ENCODE results near the gene ARID2.

ARID2 gene

DNA sequence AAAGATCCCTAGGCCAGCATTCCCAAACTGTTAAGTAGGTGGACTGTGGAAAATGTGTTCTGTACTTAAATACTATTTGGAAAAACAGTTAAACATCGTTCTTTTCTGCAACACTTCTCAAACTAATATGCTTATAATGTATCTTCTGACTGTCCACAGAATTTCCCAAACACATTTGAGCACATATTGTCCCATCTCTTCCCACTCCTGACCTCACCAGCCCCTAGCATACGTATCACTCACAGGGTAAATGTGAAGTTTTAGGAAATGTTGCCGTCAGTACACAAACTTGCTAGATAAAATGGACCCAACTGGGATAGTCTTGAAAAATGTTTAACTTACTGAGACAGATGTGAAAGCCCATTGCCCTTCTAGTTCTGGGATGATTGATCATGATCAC, 27.7 kb downstream of the ARID2 start:
- no peak for TF ChIP-seq POLR2AphosphoS5 (IDR thresholded peaks at IDR 0.05; ENCODE audit: low read depth, low read length)
- no peak for TF ChIP-seq TAF1 (IDR thresholded peaks at IDR 0.05; ENCODE audit: borderline replicate concordance, insufficient read depth, low read length)
- TF ChIP-seq SIN3A (IDR thresholded peaks at IDR 0.05; ENCODE audit: borderline replicate concordance, insufficient read depth, low read length): no peak
- TF ChIP-seq, protein P1, sequence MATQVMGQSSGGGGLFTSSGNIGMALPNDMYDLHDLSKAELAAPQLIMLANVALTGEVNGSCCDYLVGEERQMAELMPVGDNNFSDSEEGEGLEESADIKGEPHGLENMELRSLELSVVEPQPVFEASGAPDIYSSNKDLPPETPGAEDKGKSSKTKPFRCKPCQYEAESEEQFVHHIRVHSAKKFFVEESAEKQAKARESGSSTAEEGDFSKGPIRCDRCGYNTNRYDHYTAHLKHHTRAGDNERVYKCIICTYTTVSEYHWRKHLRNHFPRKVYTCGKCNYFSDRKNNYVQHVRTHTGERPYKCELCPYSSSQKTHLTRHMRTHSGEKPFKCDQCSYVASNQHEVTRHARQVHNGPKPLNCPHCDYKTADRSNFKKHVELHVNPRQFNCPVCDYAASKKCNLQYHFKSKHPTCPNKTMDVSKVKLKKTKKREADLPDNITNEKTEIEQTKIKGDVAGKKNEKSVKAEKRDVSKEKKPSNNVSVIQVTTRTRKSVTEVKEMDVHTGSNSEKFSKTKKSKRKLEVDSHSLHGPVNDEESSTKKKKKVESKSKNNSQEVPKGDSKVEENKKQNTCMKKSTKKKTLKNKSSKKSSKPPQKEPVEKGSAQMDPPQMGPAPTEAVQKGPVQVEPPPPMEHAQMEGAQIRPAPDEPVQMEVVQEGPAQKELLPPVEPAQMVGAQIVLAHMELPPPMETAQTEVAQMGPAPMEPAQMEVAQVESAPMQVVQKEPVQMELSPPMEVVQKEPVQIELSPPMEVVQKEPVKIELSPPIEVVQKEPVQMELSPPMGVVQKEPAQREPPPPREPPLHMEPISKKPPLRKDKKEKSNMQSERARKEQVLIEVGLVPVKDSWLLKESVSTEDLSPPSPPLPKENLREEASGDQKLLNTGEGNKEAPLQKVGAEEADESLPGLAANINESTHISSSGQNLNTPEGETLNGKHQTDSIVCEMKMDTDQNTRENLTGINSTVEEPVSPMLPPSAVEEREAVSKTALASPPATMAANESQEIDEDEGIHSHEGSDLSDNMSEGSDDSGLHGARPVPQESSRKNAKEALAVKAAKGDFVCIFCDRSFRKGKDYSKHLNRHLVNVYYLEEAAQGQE (IDR thresholded peaks at IDR 0.05; ENCODE audit: insufficient read depth in 1 of 2, low read depth in 2 of 2, low read length in 2 of 2): no peak
- no peak for TF ChIP-seq FOXP2 (optimal IDR thresholded peaks at IDR 0.05; ENCODE audit: borderline replicate concordance, extremely low read depth, extremely low read length, insufficient read depth)

DNA sequence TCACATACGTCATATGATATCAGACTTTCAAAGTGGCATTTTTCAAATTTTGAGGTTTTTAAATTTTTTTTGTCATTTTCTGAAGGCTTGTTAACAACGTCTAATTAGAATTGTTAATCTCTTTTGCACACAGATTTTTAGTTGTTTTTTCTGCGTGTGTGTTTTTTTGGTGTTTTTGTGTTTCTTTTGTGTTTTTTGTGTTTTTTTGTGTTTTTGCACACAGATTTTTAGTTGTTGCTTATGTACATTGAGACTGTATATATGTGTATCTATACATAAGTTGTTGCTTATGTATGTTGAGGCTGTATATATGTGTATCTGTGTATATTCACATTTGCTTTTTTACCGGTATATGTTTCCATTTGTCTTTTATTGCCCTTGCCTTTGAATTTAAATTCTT, 30.8 kb downstream of the ARID2 start:
- TF ChIP-seq TAF1 (IDR thresholded peaks at IDR 0.05; ENCODE audit: borderline replicate concordance, insufficient read depth, low read length) (no peak), POLR2AphosphoS5 (IDR thresholded peaks at IDR 0.05; ENCODE audit: low read depth, low read length) (no peak), FOXP2 (optimal IDR thresholded peaks at IDR 0.05; ENCODE audit: borderline replicate concordance, extremely low read depth, extremely low read length, insufficient read depth) (no peak), SIN3A (IDR thresholded peaks at IDR 0.05; ENCODE audit: borderline replicate concordance, insufficient read depth, low read length) (no peak)
- TF ChIP-seq, protein P1 (IDR thresholded peaks at IDR 0.05; ENCODE audit: insufficient read depth in 1 of 2, low read depth in 2 of 2, low read length in 2 of 2): no peak

DNA sequence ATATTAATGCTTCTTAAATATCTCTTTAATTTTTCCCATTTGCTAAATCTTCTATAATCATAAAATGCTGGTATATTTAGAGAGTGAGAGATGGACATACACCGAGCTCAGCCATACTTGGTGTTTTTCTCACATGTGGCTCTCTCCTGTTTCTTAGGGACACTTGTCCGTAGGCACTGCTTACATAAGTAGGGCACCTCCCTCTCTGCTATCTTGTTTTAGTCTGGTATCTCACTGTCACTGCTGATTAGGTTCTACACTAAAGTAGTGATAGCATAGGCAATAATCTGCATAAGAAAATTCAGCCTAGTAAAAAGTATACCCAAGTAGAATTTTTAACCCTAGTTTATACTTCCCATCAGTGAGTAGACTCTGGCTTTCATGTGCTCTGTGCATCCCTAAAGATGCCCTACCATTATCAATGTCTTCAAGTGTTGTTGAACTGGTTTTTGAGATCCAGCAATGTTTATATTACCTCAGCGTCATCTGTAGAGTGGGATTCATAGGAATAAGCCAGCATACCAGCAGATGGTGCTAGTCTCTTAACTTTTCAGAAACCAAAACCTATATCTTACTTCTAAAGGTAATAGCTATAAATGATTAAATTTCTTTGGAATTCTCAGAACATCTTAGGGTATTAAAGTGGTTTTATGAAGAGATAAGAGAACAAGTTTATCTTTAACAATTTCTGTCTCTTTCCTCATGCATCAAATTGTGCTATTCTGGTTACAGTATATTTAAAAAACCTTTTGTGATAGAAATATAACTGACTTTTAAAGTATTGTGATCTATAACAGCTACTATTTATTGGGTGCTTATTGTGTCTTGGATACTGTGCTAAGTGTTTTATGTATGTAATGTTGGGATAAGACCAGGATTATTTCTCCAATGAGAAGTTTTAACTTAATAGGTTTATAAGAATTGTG, 32.9 kb downstream of the ARID2 start:
- TF ChIP-seq POLR2AphosphoS5 (IDR thresholded peaks at IDR 0.05; ENCODE audit: low read depth, low read length): no peak
- TF ChIP-seq SIN3A (IDR thresholded peaks at IDR 0.05; ENCODE audit: borderline replicate concordance, insufficient read depth, low read length): no peak

DNA sequence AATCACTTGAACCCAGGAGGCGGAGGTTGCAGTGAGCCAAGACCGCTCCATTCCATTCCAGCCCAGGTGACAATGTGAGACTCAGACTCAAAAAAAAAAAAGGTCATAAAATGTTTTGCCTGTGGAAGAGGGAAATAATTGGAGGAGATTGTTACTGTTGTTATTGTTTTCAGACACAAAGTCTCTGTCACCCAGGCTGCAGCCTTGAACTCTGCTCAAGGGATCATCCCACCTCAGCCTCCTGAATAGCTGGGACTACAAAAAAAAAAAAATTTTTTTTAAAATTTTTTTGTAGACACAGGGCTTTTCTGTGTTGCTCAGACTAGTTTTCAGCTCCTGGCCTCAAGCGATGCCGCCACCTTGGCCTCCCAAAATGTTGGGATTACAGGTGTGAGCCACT, 33.9 kb downstream of the ARID2 start:
- TF ChIP-seq FOXP2 (optimal IDR thresholded peaks at IDR 0.05; ENCODE audit: borderline replicate concordance, extremely low read depth, extremely low read length, insufficient read depth): no peak
- TF ChIP-seq POLR2AphosphoS5 (IDR thresholded peaks at IDR 0.05; ENCODE audit: low read depth, low read length): no peak

DNA sequence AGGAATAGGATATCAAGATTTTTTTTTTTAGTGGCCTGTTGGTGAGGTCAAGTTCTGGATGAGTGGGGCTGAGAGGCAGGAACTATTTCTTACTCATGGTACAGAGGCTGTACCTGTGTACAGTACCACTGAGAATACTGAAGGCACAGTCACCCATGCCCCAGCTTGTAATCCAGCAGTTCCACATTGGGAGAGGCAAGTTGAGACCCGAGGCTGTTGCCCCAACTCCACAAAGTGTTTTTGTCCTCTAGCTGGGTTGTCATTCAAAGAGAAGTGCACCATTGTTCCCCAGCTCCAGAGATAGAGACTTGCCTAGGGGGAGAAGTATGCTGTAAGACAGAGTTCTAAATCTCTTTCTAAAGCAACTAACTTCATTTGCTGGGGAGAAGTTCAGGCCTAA, 38.7 kb downstream of the ARID2 start:
- no peak for TF ChIP-seq TAF1 (IDR thresholded peaks at IDR 0.05; ENCODE audit: borderline replicate concordance, insufficient read depth, low read length)
- TF ChIP-seq FOXP2 (optimal IDR thresholded peaks at IDR 0.05; ENCODE audit: borderline replicate concordance, extremely low read depth, extremely low read length, insufficient read depth): no peak
- TF ChIP-seq SIN3A (IDR thresholded peaks at IDR 0.05; ENCODE audit: borderline replicate concordance, insufficient read depth, low read length): no peak
- TF ChIP-seq, protein P1 (IDR thresholded peaks at IDR 0.05; ENCODE audit: insufficient read depth in 1 of 2, low read depth in 2 of 2, low read length in 2 of 2): no peak

DNA sequence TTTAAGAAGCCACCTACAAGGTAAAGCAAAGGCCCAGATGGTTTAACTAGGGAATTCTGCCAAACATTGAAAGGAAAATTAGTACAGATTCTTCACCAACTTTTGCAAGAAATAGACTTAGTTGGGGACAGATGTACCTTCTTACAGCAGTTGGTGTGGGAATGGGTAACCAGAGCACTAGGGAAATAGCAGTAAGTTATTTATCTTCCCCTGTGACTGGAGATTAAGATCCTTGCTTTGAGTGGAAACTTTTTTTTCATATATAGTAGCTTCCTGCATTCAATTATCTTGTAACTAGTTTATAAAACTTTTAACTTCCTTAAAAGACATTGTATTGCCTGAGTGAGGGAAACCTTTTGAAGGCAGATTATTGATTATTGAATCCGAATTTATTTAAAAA, 44.2 kb downstream of the ARID2 start:
- no peak for TF ChIP-seq FOXP2 (optimal IDR thresholded peaks at IDR 0.05; ENCODE audit: borderline replicate concordance, extremely low read depth, extremely low read length, insufficient read depth)
- no peak for TF ChIP-seq TAF1 (IDR thresholded peaks at IDR 0.05; ENCODE audit: borderline replicate concordance, insufficient read depth, low read length)
- no peak for TF ChIP-seq SIN3A (IDR thresholded peaks at IDR 0.05; ENCODE audit: borderline replicate concordance, insufficient read depth, low read length)
- no peak for TF ChIP-seq POLR2AphosphoS5 (IDR thresholded peaks at IDR 0.05; ENCODE audit: low read depth, low read length)
- TF ChIP-seq, protein P1 (IDR thresholded peaks at IDR 0.05; ENCODE audit: insufficient read depth in 1 of 2, low read depth in 2 of 2, low read length in 2 of 2): no peak

Data from PFSK-1 (cell line).